GM10248 (cell line): ENCODE results near the gene ARID5B.

Experiments
- CTCF ChIA-PET: fragments of 300-600 bp; sonication (Branson Sonifier 250); formaldehyde crosslinking; extraction: SDS; loops from one replicate; lab custom pipeline; 2021; ENCODE audit warnings: antibody characterized with exemption; lab: Yijun Ruan, JAX
- POLR2A ChIA-PET: fragments of 350-650 bp; sonication (Branson Sonifier 250); formaldehyde crosslinking; extraction: SDS; loops from one replicate; lab custom pipeline; 2020; ENCODE audit warnings: antibody characterized with exemption; lab: Yijun Ruan, JAX
- DNase-seq: peaks from one replicate; pipeline ENCODE4 v3.0.0; 2012; ENCODE audit errors: extremely low spot score
- TF ChIP-seq, protein P1 (sequence below): IDR thresholded peaks from 2 replicates; pipeline ENCODE4 v1.5.1; 2012; ENCODE audit warnings: mild to moderate bottlenecking, low read depth; ENCODE audit errors: extremely low read depth, missing control alignments, control extremely low read depth

ARID5B gene

GRCh38 chr10:62050893-62051433, 149.5 kb downstream of the ARID5B start:
- peak; percentile 47 for DNase-seq
- POLR2A ChIA-PET: no interaction called here
- CTCF ChIA-PET: interaction anchor here (1.2 to 18.5 kb wide), 6 partner anchors 13 to 193 kb away, joined by 3 to 245 read pairs (median 16); no protein-coding TSS in a partner anchor
- TF ChIP-seq, protein P1, sequence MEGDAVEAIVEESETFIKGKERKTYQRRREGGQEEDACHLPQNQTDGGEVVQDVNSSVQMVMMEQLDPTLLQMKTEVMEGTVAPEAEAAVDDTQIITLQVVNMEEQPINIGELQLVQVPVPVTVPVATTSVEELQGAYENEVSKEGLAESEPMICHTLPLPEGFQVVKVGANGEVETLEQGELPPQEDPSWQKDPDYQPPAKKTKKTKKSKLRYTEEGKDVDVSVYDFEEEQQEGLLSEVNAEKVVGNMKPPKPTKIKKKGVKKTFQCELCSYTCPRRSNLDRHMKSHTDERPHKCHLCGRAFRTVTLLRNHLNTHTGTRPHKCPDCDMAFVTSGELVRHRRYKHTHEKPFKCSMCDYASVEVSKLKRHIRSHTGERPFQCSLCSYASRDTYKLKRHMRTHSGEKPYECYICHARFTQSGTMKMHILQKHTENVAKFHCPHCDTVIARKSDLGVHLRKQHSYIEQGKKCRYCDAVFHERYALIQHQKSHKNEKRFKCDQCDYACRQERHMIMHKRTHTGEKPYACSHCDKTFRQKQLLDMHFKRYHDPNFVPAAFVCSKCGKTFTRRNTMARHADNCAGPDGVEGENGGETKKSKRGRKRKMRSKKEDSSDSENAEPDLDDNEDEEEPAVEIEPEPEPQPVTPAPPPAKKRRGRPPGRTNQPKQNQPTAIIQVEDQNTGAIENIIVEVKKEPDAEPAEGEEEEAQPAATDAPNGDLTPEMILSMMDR: no peak

- ChIA-PET POLR2A (no interaction called here), CTCF (interaction anchor here (1.3 to 3.5 kb wide), 8 partner anchors 9 to 59 kb away, joined by 3 to 20 read pairs (median 3); no protein-coding TSS in a partner anchor)
- no peak for DNase-seq
- TF ChIP-seq, protein P1: no peak
These were observed 150.8 kb downstream of the ARID5B start for GRCh38 chr10:62052276-62052675.

- CTCF ChIA-PET: interaction anchor here (0.9 to 3.5 kb wide), 11 partner anchors 10 to 192 kb away, joined by 3 to 20 read pairs (median 5); no protein-coding TSS in a partner anchor
- POLR2A ChIA-PET: no interaction called here
- DNase-seq: no peak
- TF ChIP-seq, protein P1: no peak
These were observed 152.4 kb downstream of the ARID5B start for GRCh38 chr10:62053860-62054259.

DNA sequence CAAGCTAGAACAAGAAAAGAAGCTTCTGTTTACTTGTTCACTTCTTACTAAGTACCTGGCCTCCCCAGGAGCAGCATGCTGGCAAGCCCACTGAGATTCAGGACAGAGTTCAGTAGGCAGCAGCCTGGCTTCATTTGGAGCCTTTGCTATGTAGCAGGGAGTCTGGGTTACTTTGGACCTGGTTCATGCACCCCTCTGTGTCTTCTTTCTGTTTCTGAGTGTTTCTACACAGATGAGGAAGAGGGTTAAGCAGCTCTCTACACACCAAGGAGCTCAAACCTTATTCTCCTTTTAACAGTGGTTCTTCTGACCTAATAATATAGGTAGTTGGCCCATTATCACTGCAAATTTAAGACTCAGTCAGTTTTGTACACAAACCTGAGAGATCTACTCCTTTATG, 152.9 kb downstream of the ARID5B start:
- TF ChIP-seq, protein P1: no peak
- CTCF ChIA-PET: interaction anchor here (0.9 to 3.5 kb wide), 10 partner anchors 10 to 191 kb away, joined by 3 to 20 read pairs (median 4); no protein-coding TSS in a partner anchor
- POLR2A ChIA-PET: no interaction called here
- DNase-seq: no peak

- TF ChIP-seq, protein P1: no peak
- ChIA-PET CTCF (interaction anchor here (0.9 to 3.5 kb wide), 8 partner anchors 11 to 158 kb away, joined by 3 to 20 read pairs (median 4); no protein-coding TSS in a partner anchor), POLR2A (no interaction called here)
- no peak for DNase-seq
These were observed 153.3 kb downstream of the ARID5B start for GRCh38 chr10:62054830-62055229.

- POLR2A ChIA-PET: no interaction called here
- DNase-seq: no peak
- TF ChIP-seq, protein P1: no peak
- CTCF ChIA-PET: interaction anchor here (1.0 to 1.5 kb wide), 3 partner anchors 20 to 192 kb away, joined by 3 to 5 read pairs (median 3); no protein-coding TSS in a partner anchor
These were observed 154.7 kb downstream of the ARID5B start for GRCh38 chr10:62056219-62056618.
